Posterior cingulate gyrus (tissue), 11 donors: Measurements from ENCODE around the gene DNAJB8.

Experiments
- DNase-seq, 10 donors: peaks; one replicate each; pipeline versions ENCODE4 v3.0.0 to v3.0.0-alpha.2; 2020 to 2021; ENCODE audit warnings: mixed read lengths in 3 of 10
- intact Hi-C: fragments of 100-400 bp; cut with DNase I; formaldehyde crosslinking; loops from one replicate; pipeline ENCODE4 v1.15.1; 2023

DNAJB8 gene

GRCh38 chr3:128421439-128421836, 45.3 kb downstream of the DNAJB8 start:
- no peak for DNase-seq
- intact Hi-C loops = loop anchor here (10.0 kb wide), 1 partner anchor 187 kb away; no protein-coding TSS in a partner anchor

- intact Hi-C loops = loop anchor here (10.0 kb wide), 1 partner anchor 186 kb away; no protein-coding TSS in a partner anchor
- DNase-seq = no peak
Measured at GRCh38 chr3:128420720-128421438, 45.8 kb downstream of the DNAJB8 start.

GRCh38 chr3:128420289-128420688, 46.4 kb downstream of the DNAJB8 start:
- DNase-seq = no peak
- intact Hi-C loops = loop anchor here (10.0 kb wide), 1 partner anchor 185 kb away; no protein-coding TSS in a partner anchor

- no peak for DNase-seq
- intact Hi-C loops = no loop called here
Measured at GRCh38 chr3:128419311-128419710, 47.4 kb downstream of the DNAJB8 start.

- intact Hi-C loops = no loop called here
Measured at GRCh38 chr3:128418900-128419299, 47.8 kb downstream of the DNAJB8 start.

GRCh38 chr3:128416578-128417211, 50.0 kb downstream of the DNAJB8 start:
- no peak for DNase-seq
- intact Hi-C loops = no loop called here

More at GRCh38 chr3:128418900-128419299, 47.8 kb downstream of the DNAJB8 start:
- DNase-seq = no peak

- DNase-seq = no peak
- intact Hi-C loops = no loop called here
Measured at GRCh38 chr3:128415773-128416577, 50.7 kb downstream of the DNAJB8 start.

- DNase-seq = no peak
- intact Hi-C loops = no loop called here
Measured at GRCh38 chr3:128415200-128415772, 51.4 kb downstream of the DNAJB8 start.

- intact Hi-C loops = no loop called here
- DNase-seq = no peak
Measured at GRCh38 chr3:128413413-128414205, 53.1 kb downstream of the DNAJB8 start.

GRCh38 chr3:128413003-128413370, 53.7 kb downstream of the DNAJB8 start:
- intact Hi-C loops = no loop called here
- no peak for DNase-seq
